CD4-positive, alpha-beta T cell treated with Interleukin-10 for 1 hour (primary cell): Measurements from ENCODE around the gene SLC50A1.
"Not testable (repeated sequence)": the region's sequence is repeated elsewhere in the genome, so short reads cannot be mapped to it uniquely, and the experiment has no call there.

Experiments used
- DNase-seq: peaks from one replicate; pipeline ENCODE4 v3.0.0-alpha.2; 2020

The SLC50A1 gene

GRCh38 chr1:155137154-155137949 is 1.7 kb downstream of the SLC50A1 start:
- DNase-seq: no peak

DNA sequence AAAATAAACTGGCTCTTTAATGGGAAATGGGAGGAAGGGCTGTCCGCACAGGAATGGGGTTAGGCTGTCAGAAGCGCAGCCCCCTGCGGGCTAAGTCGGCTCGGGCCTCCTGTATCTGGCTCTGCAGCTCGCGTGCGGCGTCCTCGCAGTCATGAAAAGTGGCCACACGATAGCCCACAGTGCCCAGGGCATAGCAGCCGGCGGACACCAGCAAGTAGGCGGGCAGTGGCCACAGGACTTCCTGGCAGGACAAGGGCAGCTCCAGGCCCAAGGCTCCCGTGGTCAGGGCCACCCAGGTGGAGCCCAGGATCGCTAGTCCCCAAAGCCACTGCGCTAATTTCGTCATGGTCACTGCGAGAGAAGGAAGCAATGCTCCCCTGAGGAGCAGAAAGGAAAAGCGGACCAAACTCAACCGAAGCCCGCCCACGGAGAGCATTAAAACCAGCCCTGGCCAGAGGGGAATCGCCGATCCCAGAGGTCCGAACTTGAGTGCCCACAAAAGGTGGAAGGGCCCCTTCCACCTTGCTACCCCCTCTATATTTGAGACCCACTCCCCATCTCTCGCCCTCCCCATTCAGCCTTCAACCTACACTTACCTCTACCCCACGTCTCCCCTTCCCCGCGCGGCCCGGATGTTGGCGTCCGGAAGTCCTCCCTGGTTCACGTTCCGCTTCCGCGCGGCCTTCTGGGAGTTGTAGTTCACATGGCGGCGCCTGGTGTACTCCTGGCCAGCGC is 4.4 kb downstream of the SLC50A1 start, which contains the start of gene DPM3:
DPM3 (minus strand) TSS at position 637 of the 735 bp plus-strand sequence; CDS start at position 346, 291 bp downstream.
- DNase-seq: peak; percentile 89

- DNase-seq: no peak
These were observed 4.9 kb downstream of the SLC50A1 start for GRCh38 chr1:155140630-155140953.

- no peak for DNase-seq
These were observed 6.1 kb downstream of the SLC50A1 start for GRCh38 chr1:155141749-155142148.

DNA sequence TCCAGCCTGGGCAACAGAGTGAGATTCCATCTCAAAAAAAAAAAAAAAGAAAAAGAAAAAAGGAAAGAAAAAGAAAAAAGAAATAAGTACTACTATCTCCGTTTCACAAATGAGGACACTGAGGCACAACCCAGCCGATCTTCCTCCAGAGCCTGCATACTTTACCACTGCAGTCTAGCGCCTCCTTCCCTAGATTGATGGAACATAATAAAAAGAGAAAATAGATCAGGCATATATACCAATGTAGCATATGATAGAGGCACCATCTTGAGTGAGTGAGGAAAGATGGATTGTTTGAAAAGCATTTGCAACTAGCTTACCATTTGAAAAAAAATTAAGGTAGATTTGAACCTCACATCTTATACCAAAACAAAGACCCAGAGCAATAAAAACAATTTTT is 9.8 kb downstream of the SLC50A1 start:
- DNase-seq: no peak

DNA sequence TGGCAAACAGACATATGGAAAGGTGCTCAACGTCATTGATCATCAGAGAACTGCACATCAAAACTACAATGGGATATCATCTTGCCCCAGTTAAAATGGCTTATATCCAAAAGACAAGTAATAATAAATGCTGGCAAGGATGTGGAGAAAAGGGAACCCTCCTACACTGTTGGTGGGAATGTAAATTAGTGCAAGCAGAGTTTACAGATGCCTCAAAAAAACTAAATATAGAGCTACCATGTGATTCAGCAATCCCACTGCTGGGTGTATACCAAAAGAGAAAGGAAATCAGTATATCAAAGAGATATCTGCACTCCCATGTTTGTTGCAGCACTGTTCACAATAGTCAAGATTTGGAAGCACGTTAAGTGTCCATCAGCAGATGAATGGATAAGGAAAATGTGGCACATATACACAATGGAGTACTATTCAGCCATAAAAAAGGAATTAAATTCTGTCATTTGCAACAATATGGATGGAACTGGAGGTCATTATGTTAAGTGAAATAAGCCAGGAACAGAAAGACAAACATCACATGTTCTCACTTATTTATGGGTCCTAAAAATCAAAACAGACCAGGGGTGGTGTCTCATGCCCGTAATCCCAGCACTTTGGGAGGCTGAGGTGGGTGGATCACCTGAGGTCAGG is 20.5 kb downstream of the SLC50A1 start:
- DNase-seq: not testable (repeated sequence)

- DNase-seq: no peak
These were observed 23.3 kb downstream of the SLC50A1 start for GRCh38 chr1:155158991-155159390.

DNA sequence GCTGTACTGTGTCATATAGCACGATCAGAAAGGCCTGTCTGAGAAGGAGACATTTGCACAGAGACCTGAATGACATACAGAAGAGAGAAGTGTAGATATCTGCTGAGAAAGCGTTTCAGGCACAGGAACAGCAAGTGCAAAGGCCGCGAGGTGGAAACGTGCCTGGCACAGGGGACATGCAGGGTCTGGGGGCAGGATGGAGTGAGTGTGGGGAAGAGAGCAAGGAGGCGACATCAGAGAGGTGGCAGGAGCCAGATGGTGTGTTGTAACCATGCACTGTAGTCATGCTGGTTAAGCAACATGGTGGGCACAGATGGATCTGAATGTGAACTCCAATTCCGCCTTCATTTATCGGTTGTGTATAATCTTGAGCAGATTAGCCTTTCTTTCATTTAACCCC is 24.5 kb downstream of the SLC50A1 start:
- no peak for DNase-seq

DNA sequence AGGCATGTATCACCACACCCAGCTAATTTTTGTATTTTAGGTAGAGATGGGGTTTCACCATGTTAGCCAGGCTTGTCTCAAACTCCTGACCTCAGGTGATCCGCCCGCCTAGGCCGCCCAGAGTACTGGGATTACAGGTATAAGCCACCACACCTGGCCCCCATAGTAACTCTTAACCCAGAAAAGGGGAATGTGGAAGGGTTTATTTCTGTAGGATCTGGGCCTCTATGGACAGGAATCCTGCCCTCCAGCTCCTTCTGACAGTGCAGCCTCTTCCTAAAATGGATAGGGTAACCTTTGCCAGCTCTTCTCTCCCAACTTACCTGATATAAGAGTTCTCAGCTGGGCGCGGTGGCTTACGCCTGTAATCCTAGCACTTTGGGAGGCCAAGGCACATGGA is 27.0 kb downstream of the SLC50A1 start:
- not testable (repeated sequence) for DNase-seq

DNA sequence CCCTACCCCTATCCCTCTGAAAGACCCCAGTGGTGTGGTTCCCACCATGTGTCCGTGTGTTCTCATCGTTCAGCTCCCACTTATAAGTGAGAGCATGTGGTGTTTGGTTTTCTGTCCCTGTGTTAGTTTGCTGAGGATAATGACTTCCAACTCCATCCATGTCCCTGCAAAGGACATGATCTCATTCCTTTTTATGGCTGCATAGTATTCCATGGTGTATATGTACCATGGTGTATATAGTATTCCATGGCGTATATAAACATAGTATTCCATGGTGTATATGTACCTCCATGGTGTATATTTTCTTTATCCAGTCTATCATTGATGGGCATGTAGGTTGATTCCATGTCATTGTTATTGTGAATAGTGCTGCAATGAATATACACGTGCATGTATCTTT is 28.1 kb downstream of the SLC50A1 start:
- DNase-seq: not testable (repeated sequence)

DNA sequence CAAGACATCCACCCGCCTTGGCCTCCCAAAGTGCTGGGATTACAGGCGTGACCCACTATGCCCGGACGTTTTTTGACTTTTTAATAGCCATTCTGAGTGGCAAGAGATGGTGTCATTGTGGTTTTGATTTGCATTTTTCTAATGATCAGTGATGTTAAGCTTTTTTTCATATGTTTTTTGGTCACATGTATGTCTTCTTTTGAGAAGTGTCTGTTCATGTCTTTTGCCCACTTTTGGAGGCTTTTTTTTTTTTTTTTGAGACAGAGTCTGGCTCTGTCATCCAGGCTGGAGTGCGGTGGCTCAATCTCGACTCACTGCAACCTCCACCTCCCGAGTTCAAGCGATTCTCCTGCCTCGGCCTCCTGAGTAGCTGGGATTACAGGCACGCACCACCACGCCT is 29.0 kb downstream of the SLC50A1 start:
- not testable (repeated sequence) for DNase-seq

GRCh38 chr1:155166051-155166470 is 30.4 kb downstream of the SLC50A1 start:
- no peak for DNase-seq

DNA sequence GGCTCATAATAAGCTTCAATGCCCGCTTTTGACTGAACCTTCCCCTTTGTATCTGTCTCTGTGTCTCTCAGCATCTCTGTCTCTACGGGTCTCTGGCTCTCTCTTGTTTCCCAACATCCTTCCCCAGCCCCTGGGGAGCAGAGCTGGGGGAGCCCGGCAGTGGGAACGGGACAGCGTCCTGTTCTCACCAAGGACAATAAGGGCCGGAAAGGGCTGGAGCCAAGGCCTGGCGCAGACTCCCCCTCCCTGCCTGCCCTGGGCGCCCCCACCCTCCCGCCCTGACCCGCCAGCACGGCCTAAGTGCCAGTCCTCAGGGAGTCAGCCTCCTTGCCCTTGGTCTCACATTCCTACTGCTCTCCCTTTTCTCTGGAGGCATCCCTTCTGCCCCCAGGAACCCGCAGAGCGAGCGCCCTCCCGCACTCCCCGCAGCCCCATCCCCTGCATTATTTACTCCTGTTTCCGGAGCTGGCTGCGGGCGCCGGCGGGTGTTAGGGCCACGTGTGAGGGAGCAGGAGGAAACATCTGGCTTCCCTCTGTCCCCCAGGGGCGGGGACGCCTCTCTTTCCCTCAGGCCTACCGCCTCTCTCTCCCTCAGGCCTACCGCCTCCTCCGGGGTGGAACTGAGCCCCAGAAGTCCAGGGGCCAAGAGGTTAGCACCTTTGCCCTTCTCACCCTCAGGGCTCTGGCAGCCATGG is 31.0 kb downstream of the SLC50A1 start:
- no peak for DNase-seq

- DNase-seq: peak; percentile 88
These were observed 31.8 kb downstream of the SLC50A1 start for GRCh38 chr1:155167166-155168104.

- DNase-seq: not testable (repeated sequence)
These were observed 32.4 kb downstream of the SLC50A1 start for GRCh38 chr1:155168105-155168445.

- no peak for DNase-seq
These were observed 33.0 kb downstream of the SLC50A1 start for GRCh38 chr1:155168456-155169210.

DNA sequence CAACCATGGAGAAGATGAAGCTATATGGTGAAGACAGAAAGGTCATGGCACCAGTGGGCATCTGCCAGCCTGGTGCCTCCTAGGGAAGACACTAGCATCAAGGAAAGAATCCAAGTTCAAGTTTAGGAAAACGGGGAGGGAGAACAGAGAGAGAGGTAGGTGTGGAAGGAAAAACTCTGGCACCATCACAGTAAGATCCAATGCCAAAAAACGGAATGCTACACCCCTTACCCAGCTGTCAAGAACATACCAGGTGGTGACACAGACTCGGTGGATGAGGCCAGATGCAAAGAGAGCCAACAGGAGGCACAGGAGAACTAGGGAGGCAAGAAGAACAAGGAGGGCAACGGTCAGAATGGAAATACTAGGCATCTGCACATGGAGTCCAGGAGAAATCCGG is 33.9 kb downstream of the SLC50A1 start:
- DNase-seq: no peak

- DNase-seq: no peak
These were observed 34.6 kb downstream of the SLC50A1 start for GRCh38 chr1:155170101-155170785.

DNA sequence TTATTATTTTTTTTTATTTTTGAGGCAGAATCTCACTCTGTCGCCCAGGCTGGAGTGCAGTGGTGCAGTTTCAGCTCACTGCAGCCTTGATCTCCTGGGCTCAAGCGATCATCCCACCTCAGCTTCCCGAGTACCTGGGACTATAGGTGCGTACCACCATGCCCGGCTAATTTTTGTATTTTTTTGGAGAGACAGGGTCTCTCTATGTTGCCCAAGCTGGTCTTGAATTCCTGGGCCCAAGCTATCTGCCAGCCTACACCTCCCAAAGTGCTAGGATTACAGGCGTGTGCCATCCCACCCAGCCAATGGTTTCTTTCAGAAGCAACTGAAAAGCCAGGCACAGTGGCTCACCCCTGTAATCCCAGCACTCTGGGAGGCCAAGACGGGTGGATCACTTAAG is 35.2 kb downstream of the SLC50A1 start:
- no peak for DNase-seq

DNA sequence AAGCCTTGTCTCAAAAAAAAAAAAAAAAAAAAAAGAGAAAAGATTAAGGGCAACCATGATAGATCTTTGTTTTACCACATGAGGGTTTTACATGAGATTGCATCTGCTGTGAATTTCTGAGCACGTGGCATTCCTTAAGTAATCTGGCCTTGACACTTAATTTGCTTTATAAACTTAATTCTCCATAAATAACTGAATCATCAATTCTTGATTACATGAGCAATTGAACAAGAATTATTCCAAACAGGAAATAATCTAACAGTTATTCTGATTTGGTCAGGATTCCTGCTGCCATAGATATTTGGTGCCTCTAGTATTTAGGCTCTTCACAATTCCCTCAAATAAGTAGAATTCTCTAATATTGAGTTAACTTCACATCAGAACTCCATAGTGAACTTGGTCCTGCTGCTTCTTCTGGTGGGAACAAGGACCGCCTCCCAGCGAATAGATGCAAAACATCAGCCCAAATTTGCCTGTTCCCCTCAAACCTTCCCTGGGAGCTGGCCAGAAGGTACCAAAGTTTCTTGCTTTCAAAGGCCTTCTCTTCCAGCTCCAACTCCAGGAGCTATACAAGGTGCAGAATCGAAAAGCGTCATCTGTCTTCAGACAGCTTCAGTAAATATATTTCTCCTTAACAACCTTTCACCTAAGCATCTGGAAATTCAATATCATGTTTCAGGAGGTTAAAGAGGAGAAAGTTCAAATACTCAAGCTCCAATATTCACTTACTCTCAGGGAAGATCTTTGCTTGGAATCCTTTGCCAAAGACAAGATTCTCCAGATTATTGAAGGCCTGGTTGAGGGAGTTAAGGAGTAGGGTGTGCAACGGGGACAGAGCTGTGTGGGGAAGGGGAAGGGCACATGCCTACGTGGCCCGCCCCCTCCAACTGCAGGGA is 36.4 kb downstream of the SLC50A1 start:
- DNase-seq: no peak
